Subcutaneous adipose tissue (tissue), 4 donors: ENCODE measurements around the gene UMODL1. TPM values are rescaled to one million over a fixed set of nuclear protein-coding genes. Genes with fewer than 3 reads are reported as not detected.

Experiments used
- CTCF ChIP-seq: fragments of 450-650 bp; IDR thresholded peaks from one replicate; pipeline ENCODE4 v1.5.1; 2016; ENCODE audit warnings: low read depth, mild to moderate bottlenecking, control low read depth, antibody characterized with exemption, moderate library complexity
- total RNA-seq, 4 donors: library from RNA; depleted of rRNA; stranded (reverse); fragments of >200 nt; gene quantifications; one replicate each; pipeline ENCODE4 v1.1.0, GENCODE V29; 2016

The UMODL1 gene
- total RNA-seq, 4 donors from 2014 or later, result 0.17 to 0.19 TPM; not detected in 2

- no peak for TF ChIP-seq CTCF
Observed at GRCh38 chr21:42158846-42159245, 87.7 kb downstream of the UMODL1 start.

DNA sequence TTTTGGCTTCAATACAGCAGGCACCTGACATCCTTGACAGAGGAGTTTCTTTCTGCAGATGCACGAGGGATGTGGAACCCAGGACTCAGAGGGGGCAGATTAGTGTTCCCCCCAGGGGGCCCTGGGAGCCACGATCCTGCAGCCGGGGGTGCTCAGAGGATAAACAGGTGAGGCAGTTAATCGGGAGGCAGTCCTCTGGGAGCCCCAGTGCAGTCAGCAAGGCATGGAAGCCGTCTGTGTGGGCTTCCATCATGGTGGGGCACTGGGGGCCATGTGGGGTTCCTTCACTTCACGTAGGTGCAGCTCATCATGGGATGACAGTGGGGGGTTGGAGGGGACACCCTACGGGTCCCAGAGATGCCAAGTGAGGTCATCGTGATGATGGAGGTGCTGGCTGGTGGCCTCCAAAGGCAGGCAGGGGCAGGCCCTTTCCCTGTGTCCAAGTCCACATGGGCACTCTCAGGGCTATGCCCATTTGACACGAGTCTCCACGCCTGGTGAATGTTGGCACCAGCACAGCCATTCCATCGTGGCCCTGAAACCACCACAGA lies 88.5 kb downstream of the UMODL1 start:
- TF ChIP-seq CTCF, result no peak

- no peak for TF ChIP-seq CTCF
Observed at GRCh38 chr21:42160111-42160721, 89.1 kb downstream of the UMODL1 start.

GRCh38 chr21:42160765-42161164 lies 89.6 kb downstream of the UMODL1 start:
- no peak for TF ChIP-seq CTCF

DNA sequence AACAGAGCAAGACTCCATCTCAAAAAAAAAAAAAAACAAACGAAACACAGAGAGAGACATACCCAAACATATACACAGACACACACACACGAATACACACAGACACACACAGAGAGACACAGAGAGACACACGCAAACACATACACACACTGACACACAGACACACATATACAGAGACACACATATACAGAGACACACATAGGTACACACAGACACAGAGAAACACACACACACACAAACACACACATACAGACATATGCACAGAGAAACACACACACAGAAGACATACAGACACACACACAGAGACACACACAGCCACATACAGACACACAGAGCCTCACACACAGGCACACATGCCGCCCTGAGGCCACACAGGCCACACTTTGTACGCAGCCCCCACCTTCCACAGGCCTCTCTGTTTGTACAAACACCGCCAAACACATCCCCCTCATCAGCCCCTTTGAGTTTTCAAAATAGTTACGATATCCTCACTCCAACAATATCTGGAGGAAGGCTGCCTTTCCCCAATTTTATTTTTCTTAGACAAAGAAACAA lies 90.4 kb downstream of the UMODL1 start:
- TF ChIP-seq CTCF, result no peak

DNA sequence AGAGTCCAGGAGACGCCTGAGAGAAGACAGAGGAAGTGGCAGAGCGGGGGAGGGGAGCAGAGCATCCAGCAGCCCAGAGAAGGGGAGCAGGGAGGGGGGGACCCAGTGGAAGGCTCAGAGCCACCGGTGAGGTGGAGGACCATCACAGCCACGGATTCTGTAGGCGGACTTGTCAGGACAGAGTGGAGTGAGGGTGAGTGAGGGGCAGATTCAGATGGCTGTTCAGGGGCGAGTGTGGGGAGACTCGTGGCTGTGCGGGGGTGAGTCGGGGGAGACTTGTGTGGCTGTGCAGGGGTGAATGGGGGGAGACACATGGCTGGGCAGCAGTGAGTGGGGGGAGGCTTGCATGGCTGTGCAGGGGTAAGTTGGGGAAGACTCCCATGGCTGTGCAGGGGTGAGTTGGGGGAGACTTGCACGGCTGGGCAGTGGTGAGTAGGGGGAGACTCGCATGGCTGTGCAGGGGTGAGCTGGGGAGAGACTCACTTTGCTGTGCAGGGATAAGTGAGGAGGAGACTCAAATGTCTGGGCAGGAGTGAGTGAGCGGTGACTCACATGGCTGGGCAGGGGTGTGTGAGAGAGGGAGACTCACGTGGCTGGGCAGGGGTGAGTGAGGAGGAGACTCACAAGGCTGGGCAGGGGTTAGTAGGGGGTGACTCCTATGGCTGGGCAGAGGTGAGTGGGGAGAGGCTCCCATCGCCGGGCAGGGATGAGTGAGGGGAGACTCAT lies 91.0 kb downstream of the UMODL1 start:
- TF ChIP-seq CTCF, result no peak

DNA sequence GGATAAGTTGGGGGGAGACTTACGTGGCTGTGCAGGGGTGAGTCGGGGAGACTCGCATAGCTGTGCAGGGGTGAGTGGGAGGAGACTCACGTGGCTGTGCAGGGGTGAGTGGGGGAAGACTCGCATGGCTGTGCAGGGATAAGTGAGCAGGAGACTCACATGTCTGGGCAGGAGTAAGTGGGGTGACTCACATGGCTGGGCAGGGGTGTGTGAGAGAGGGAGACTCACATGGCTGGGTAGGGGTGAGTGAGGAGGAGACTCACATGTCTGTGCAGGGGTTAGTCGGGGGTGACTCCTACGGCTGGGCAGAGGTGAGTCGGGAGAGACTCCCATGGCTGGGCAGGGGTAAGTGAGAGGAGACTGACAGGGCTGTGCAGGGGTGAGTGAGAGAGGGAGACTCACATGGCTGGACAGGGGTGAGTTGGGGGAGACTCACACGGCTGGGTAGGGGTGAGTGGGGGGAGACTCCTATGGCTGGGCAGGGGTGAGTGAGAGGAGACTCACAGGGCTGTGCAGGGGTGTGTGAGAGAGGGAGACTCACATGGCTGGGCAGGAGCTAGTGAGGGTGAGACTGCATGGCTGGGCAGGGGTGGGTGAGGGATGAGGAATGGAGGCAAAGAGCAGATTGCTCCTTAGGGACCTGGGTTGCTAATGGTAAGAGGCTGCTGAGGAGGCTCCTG lies 91.9 kb downstream of the UMODL1 start:
- TF ChIP-seq CTCF, result no peak
